Hair follicle dermal papilla cell (primary cell): Measurements from ENCODE around the gene PAXX. TPM values are rescaled to one million over a fixed set of nuclear protein-coding genes. Genes with fewer than 3 reads are reported as not detected.

Experiments
- total RNA-seq: library from RNA; depleted of rRNA; stranded (reverse); fragments of >200 nt; gene quantifications from 2 replicates; pipeline ENCODE4 v1.2.3, GENCODE V29; 2012

Gene PAXX, protein sequence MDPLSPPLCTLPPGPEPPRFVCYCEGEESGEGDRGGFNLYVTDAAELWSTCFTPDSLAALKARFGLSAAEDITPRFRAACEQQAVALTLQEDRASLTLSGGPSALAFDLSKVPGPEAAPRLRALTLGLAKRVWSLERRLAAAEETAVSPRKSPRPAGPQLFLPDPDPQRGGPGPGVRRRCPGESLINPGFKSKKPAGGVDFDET
- 7.3 and 8.5 TPM in 2 replicates for total RNA-seq

DNA sequence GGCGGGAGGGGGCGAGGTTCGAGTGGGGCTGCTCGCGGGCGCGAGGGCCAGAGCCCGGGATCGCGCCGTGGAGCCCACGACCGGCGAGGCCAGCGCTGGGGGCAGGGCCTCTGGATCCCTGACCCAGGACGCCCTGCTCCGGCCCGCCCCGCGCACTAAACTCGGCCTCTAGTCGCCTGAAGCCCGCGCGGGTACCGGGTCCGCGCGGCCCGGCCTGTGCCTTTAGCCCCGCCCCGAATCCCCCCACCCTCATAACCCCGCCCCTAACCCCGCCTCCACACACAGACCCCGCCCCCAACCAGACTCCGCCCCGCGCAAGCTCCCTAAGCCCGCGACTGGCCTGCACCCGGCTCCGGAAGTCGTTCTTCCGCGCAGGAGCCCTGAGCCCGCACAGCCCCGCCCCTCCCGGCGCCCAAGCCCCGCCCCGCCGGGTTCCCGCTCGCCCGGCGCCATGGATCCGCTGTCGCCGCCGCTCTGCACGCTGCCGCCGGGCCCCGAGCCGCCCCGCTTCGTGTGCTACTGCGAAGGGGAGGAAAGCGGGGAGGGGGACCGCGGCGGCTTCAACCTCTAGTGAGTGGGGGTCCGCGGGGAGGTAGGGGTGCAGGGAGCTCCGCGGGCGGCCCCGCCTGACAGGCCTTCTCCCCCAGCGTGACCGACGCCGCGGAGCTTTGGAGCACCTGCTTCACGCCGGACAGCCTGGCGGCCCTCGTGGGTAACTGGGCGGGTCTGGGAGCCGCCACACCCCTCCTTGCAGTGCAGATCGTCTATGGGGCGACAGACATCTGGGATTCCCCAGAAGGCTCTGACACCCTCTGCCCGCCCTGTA, at the start of gene PAXX:
Gene PAXX, plus strand, starts transcription at position 430 of the 826 bp plus-strand sequence. Its CDS starts 22 bp downstream, at position 452.

DNA sequence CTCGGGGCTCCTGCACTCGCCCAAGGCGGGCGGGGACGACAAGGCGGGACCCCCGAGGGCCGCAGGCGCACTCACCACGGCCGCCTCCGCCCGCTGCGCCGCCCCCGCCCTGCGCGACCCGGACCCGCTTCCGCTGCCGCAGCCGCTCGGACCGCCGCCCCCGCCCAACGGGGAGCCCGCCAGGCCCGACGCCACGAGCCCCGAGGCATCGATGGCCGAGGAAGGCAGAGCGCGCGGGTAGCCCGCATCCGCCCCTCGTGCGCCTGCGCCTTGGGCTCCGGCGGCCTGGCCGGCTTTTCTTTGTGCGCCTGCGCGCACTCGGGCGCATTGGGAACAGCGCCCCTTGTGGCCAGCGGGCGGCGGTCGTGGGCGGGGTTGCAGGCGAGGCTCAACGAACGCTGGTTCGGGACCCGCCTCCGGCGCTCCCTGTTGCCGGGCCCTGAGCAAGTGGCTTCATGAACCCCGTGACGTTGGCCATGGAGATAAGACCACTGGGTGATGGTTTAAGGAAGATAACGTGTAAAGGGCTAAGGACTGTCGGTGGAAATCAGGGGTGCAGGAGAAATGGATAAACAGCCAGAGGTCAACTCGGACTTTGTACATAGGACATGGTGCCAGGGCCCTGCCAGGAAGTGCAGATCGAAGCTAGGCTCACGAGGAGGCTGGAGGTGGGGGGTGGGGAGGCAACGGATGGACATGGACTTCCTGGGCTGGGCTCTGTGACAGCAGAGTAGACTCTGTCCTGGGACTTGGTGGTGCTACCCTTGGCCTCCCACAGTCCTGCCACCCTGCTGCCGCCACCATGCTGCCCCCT, 47.5 kb upstream of the PAXX start, which contains the start of the genes C8G and FBXW5:
Gene C8G, plus strand, starts transcription at position 725 of the 814 bp plus-strand sequence. Its CDS starts 78 bp downstream, at position 803.
Gene FBXW5, minus strand, starts transcription at position 220 of the 814 bp plus-strand sequence. CDS start 655 bp downstream, outside the sequence.

GRCh38 chr9:136951541-136952320, 40.5 kb upstream of the PAXX start, which contains the start of gene LCN12:
Gene LCN12 (plus strand): TSS chr9:136952273. CDS start chr9:136952328, 55 bp downstream.

DNA sequence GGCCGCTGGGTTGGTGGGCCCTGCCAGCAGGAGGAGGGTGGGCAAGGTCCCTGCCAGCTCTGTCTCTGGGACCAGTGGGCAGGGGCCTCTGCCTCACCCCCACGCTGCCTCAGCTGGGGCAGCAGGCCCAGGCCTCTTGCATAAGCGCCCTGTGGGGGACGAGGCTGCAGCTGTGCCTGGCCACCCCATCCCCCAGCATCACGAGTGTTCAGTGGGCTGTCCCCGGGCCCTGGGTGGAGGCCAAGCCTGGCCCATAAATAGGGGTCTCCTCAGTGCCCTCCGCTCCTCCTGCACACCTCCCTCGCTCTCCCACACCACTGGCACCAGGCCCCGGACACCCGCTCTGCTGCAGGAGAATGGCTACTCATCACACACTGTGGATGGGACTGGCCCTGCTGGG, 15.0 kb upstream of the PAXX start, which contains the start of gene PTGDS:
Gene PTGDS, plus strand, starts transcription at position 282 of the 400 bp plus-strand sequence. Its CDS starts 75 bp downstream, at position 357.

GRCh38 chr9:136982232-136983051, 9.8 kb upstream of the PAXX start, which contains the start of gene LCNL1:
Gene LCNL1 (plus strand): TSS chr9:136982993. CDS start chr9:136983587, 594 bp downstream.

DNA sequence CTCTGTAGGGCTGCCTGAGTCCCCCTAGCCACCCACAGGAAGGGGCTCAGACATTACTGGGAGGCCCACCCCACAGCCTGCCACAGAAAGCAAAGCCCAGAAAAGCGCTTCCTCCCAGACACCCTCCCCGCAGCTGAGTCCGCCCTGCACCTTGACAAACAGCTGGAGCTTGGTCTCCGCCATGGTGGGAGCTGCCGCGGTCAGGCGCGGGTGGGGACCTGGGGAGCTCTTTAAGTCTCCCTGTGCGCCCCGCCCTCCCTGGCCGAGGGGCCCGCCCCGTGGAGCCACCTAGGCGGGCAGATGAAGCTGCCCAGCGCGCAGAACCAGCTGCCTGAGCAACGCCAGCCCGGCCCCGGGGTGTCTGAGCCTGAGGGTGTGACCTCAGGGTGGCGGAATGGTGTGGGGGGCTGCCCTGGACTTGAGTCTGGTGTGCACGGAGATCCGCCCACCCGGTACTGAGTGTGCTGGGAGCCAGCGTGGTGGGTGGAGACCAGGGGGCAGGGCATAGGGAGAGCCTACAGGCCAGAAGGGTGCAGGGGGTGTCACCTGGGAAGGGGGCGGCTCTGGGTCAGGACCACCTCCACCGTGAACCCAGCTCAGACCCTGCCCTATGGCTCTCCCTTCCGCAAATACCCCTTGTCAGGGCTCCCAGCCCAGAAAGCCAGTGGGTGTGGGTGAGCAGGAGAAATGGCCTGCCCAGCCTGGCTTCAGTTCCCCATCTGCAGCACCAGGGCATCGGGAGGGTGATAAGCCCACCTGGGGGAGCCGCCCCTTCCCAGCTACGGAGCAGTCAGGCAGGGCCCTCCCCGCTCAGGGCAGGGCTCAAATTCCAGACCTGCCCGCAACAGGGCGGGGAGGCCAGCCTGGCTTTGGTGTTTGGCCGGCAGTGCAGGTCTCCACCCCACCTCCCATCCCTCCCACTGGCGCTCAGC, 4.4 kb downstream of the PAXX start, which contains the start of gene CLIC3:
Gene CLIC3, minus strand, starts transcription at position 208 of the 932 bp plus-strand sequence. Its CDS starts 25 bp downstream, at position 183.

DNA sequence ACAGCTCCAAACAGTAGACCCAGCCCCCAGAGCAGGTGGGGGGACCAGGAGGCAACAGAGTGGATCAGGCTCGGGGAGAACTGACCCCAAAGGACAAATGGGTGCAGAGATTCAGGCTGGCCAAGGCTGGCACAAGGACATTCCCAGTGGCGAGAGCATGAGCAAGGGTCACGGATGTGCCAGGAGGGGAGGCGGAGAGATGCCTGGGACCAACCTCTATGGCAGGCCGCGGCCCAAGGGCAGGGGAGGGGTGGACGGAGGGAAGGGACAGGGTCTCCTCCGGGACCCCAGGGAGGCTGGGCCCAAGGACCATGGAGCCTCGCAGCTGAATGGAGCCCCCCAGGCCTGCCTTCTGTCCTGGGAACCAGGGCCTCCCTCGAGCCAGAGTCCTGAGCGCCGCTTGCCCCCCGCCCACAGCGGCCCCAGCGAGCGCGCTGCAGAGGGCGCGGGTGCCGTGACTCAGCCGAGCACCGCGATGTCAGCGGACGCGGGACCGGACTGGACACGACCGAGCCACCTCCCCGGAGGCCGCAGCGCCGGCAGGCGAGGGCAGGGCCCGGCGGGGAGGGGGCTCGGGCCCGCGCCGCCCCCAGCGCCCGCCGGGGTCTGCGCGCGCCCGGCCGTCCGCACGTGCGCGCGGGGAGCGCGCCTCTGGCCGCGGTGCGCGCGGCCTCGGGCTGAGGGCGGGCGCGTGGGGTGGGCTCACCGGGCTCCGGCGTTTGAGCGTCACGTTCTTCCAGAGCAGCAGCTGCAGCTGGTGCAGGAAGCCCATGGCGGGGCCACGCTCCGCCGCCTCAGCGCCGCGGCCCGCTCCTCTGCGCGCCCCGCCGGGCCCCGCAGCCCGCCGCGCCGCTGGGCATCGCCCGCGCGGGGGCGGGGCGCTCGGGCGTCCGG, 35.4 kb downstream of the PAXX start, which contains the start of gene ABCA2:
Gene ABCA2, minus strand, starts transcription at position 869 of the 894 bp plus-strand sequence. Its CDS starts 97 bp downstream, at position 772.

DNA sequence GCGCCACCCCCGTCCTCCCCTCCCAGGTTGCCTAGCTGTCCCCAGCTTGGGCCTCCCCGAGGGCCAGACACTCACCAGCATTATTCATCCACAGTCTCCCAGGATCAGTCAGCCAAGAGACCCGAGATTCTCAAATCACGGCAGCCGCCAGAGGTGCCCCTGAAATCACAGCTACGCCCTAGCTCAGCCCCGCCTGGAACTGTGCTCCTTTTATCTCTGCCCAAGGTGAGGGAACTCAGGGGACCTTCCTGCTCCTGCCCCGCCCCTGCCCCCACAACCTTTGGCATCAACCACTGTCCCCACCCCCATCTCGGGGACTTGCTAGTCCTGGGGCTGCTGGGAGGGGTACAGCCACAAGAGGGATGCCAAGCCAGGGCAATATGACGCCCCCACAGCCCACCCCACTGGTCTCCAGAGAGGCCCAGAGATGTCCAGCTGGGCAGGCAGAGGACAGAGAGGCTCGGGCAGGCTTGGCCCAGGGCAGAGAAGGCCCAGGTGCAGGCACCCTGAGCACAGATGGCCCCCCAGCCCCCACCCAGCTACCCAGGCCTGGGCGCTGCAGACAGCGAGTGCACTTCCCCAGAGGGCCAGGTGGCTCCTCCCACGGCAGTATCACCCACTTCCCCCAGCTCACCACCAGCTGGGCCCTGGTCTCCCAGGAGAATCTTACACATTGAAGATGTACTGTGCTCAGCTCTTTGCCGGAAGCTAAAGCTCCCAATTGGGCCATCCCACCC, 39.9 kb downstream of the PAXX start, which contains the start of gene FUT7:
Gene FUT7, minus strand, starts transcription at position 185 of the 737 bp plus-strand sequence. Its CDS starts 97 bp downstream, at position 88.

Other genes with a start within 250 kb of the PAXX start
- gene LCN10, start 249.5 kb upstream of the PAXX start, total RNA-seq: not detected in 2 replicates
- gene LCN6, start 243.9 kb upstream of the PAXX start, total RNA-seq: not detected in 2 replicates
- not detected in 2 replicates for gene LCN8, start 234.2 kb upstream of the PAXX start, total RNA-seq
- gene LCN15, start 227.9 kb upstream of the PAXX start, total RNA-seq: not detected in 2 replicates
- 28.6 and 32.7 TPM in 2 replicates for gene TMEM141, start 201.1 kb upstream of the PAXX start, total RNA-seq
- gene CCDC183, start 196.1 kb upstream of the PAXX start, total RNA-seq: 0.16 and 0.73 TPM in 2 replicates
- gene RABL6, start 184.5 kb upstream of the PAXX start, total RNA-seq: 83.5 and 85.7 TPM in 2 replicates
- 0.85 and 0.97 TPM in 2 replicates for gene AJM1, start 149.9 kb upstream of the PAXX start, total RNA-seq
- gene PHPT1, start 143.0 kb upstream of the PAXX start, total RNA-seq: 49.8 and 55.1 TPM in 2 replicates
- gene MAMDC4, start 140.1 kb upstream of the PAXX start, total RNA-seq: 1.1 and 1.9 TPM in 2 replicates
- gene EDF1, start 126.1 kb upstream of the PAXX start, total RNA-seq: 119 and 175 TPM in 2 replicates
- gene TRAF2, start 105.9 kb upstream of the PAXX start, total RNA-seq: 6.6 and 6.8 TPM in 2 replicates
- 133 and 152 TPM in 2 replicates for gene FBXW5, start 47.7 kb upstream of the PAXX start, total RNA-seq
- gene C8G, start 47.2 kb upstream of the PAXX start, total RNA-seq: 1.1 TPM in 1 of 2 replicates, not detected in the other
- gene LCN12, start 40.1 kb upstream of the PAXX start, total RNA-seq: 0.24 TPM in 1 of 2 replicates, not detected in the other
- 16.9 and 20.2 TPM in 2 replicates for gene PTGDS, start 14.9 kb upstream of the PAXX start, total RNA-seq
- gene LCNL1, start 9.4 kb upstream of the PAXX start, total RNA-seq: 2.4 and 3.5 TPM in 2 replicates
- 0.32 and 2.4 TPM in 2 replicates for gene CLIC3, start 4.1 kb downstream of the PAXX start, total RNA-seq
- 11.9 and 15.1 TPM in 2 replicates for gene ABCA2, start 35.8 kb downstream of the PAXX start, total RNA-seq
- not detected in 2 replicates for gene FUT7, start 39.7 kb downstream of the PAXX start, total RNA-seq
- gene NPDC1, start 53.8 kb downstream of the PAXX start, total RNA-seq: 4.7 and 6.9 TPM in 2 replicates
- gene ENTPD2, start 61.6 kb downstream of the PAXX start, total RNA-seq: not detected in 2 replicates
- 1.6 and 1.8 TPM in 2 replicates for gene SAPCD2, start 78.1 kb downstream of the PAXX start, total RNA-seq
- gene UAP1L1, start 85.1 kb downstream of the PAXX start, total RNA-seq: 32.5 and 40.4 TPM in 2 replicates
- gene MAN1B1, start 94.6 kb downstream of the PAXX start, total RNA-seq: 81.1 and 82.9 TPM in 2 replicates
- 68.4 and 81.5 TPM in 2 replicates for gene DPP7, start 122.3 kb downstream of the PAXX start, total RNA-seq
- 0.12 TPM in 1 of 2 replicates, not detected in the other for gene GRIN1, start 146.7 kb downstream of the PAXX start, total RNA-seq
- gene LRRC26, start 177.6 kb downstream of the PAXX start, total RNA-seq: not detected in 2 replicates
- gene TMEM210, start 179.6 kb downstream of the PAXX start, total RNA-seq: not detected in 2 replicates
- gene ANAPC2, start 196.1 kb downstream of the PAXX start, total RNA-seq: 23.5 and 23.8 TPM in 2 replicates
- 46.1 and 55.9 TPM in 2 replicates for gene SSNA1, start 196.3 kb downstream of the PAXX start, total RNA-seq
- gene TPRN, start 208.3 kb downstream of the PAXX start, total RNA-seq: 8.9 and 9.4 TPM in 2 replicates
- gene TMEM203, start 213.2 kb downstream of the PAXX start, total RNA-seq: 32.1 and 32.4 TPM in 2 replicates
- 5.1 and 6.8 TPM in 2 replicates for gene NDOR1, start 213.3 kb downstream of the PAXX start, total RNA-seq
- 0.16 and 0.85 TPM in 2 replicates for gene RNF208, start 229.8 kb downstream of the PAXX start, total RNA-seq
- 0.32 and 0.73 TPM in 2 replicates for gene CYSRT1, start 232.8 kb downstream of the PAXX start, total RNA-seq
- 0.16 TPM in 1 of 2 replicates, not detected in the other for gene RNF224, start 235.1 kb downstream of the PAXX start, total RNA-seq
- gene SLC34A3, start 238.5 kb downstream of the PAXX start, total RNA-seq: under 0.01 TPM in 1 of 2 replicates, not detected in the other
- 123 and 132 TPM in 2 replicates for gene TUBB4B, start 248.9 kb downstream of the PAXX start, total RNA-seq